GM12874 (cell line): ENCODE data around the gene GOLGA8S.

Source experiments
- TF ChIP-seq, protein P1 (sequence below): IDR thresholded peaks from 2 replicates; pipeline ENCODE4 v1.5.1; 2011; ENCODE audit warnings: low read depth, mild to moderate bottlenecking, control low read depth, low read length, moderate library complexity; ENCODE audit not compliant: insufficient read depth

GOLGA8S gene

DNA sequence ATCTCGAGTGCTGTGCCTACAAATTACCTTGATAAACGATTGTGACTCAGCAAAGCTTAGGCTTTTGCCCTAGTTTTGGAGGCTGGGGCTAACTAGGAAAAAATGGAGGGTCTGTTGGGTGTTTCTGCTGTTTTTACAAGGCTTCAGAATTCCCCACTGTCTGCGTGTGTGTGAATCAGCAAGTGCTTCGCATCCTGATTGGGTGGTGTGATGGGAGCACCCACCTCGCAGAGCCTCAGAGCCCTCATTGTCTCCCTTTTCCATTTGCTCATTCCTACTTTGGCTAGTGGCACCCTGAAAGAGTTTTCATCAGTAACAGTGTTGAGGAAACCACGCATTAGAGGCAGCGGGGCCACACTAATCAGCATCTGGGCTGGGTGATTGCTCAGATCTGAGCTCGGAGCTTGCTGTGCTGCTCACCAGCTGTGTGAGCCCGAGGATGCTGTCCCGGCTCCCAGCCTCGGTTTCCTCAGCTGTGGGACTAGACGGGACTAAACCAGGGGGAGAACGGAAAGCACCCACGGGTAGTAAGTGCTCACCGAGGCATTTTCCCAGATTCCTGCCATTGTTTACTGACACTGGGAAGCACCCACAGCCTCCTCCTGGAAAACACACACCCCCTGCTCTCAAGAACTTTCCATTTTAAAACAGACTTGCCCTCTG is 40.6 kb downstream of the GOLGA8S start:
- TF ChIP-seq, protein P1, sequence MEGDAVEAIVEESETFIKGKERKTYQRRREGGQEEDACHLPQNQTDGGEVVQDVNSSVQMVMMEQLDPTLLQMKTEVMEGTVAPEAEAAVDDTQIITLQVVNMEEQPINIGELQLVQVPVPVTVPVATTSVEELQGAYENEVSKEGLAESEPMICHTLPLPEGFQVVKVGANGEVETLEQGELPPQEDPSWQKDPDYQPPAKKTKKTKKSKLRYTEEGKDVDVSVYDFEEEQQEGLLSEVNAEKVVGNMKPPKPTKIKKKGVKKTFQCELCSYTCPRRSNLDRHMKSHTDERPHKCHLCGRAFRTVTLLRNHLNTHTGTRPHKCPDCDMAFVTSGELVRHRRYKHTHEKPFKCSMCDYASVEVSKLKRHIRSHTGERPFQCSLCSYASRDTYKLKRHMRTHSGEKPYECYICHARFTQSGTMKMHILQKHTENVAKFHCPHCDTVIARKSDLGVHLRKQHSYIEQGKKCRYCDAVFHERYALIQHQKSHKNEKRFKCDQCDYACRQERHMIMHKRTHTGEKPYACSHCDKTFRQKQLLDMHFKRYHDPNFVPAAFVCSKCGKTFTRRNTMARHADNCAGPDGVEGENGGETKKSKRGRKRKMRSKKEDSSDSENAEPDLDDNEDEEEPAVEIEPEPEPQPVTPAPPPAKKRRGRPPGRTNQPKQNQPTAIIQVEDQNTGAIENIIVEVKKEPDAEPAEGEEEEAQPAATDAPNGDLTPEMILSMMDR: no peak

DNA sequence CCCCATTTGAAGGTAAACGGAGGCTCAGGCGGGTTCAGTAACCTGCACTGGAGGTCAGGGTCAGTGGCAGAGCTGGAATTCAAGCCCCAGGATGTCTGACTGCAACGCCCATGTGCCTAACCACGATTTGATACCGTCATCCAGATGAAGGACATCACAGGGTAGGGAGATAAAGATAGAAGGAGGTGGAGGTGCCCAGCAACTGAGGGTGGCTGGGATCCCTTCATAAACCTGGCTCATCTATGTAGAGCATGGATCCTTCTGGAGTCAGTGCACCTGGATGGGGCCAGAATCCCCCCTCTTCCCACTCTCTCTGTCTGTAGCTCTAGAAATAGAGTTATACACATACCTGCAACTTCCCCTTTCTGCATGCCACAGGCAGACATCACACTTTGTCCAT is 41.3 kb downstream of the GOLGA8S start:
- TF ChIP-seq, protein P1: no peak

DNA sequence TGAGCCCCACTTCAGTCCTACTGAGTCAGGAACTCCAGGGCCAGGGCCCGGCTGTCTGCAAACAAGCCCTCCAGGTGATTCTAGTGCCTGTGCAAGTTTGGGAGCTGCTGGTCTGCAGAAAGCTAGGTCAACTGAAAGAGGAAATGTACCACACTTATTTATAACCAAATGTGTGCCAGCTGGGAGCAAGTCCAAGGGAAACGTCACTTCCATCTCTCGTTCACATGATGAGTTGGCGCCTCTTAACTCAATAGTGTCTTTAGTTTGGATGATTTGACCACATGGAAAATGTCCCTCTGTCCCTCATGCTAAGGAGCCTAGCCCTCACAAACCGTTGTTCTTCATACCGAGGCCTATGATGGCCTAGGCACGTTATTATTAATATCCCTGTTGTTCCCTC is 43.2 kb downstream of the GOLGA8S start:
- TF ChIP-seq, protein P1: no peak

DNA sequence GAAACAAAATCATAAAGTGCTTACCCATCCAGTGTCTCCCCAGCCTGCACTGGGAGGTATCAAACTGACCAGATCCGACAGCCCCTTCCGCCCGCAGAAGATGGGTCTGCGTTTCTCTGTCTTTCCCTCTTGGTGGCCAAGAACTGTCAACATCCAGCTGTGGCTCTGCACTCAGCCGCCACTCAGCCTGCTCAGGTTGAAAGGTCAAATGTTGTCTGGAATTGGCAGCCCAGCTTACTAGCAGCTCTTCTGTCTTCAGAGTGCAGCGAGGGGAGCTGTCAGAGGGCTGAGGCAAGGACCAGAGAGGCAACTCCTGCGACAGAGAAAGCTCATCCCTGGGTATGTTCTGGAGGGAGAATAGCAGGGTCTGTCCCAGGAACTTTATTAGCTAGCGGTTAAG is 47.1 kb downstream of the GOLGA8S start:
- TF ChIP-seq, protein P1: no peak

DNA sequence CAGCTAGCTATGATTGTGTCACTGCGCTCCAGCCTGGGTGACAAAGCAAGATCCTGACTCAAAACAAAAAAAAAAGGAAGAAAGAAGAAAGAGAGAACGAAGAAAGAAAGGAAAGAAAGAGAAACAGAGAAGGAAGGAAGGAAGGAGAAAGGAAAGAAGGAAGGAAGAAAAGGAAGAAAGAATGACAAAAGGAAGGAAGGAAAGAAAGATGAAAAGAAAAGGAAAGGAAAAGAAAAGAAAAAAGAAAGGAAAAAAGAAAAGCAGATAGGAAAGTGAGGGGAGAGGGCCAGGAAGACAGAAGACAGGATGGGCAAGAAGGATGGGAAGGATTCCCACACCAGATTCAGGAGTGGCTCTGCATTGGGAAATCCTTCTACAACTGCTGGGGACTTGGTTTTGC is 47.6 kb downstream of the GOLGA8S start:
- TF ChIP-seq, protein P1: no peak

DNA sequence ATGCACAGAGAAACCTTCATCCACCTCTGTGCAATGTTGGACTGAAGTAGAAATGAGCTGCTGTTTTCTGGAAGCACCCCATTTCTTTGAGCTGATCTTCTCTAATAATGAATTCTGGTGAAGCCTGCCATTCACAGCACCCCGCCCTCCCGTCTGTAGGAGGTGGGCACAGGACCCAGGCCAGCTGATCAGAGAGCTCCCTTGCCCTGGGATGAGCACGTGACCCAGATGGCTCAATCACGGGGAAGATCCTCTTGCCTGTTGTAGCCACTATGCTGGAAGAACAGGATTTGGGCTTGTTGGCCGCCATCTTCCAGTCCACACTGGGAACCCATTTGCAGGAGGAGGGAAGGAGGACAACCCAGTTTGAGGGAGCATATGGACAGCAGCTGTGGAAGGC is 48.0 kb downstream of the GOLGA8S start:
- TF ChIP-seq, protein P1: no peak

DNA sequence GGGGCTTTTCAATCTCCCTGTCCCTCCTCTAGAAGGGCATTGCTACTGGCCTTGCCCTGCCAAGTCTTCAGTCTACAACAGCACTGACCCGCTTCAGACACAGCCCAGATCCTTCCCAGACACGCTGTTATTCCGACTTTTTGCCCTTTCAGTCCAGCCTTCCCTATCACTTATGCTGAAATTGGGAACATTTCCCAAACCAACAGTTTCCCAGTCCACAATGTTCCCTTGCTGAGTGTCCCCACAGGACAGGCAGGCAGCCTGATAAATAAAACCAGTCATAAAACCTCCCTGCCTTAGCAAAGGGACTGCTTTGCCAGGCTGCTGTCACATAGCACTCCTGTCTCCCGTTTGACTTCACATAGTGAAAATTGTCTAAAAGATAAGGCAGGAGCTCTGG is 49.0 kb downstream of the GOLGA8S start:
- TF ChIP-seq, protein P1: no peak
